Natural killer cell (primary cell): ENCODE results near the gene ACTN4. TPM values are rescaled to one million over a fixed set of nuclear protein-coding genes. Genes with fewer than 3 reads are reported as not detected.

Source experiments
- ATAC-seq, 3 donors: fragments of 150-1000 bp in 2 of 3; fragments of 200-7000 bp in 1 of 3; cut with Tn5 transposase; 1 replicate in 1 of 3; 2 replicates in 2 of 3; pipeline ENCODE4 v1.10.0; 2021; ENCODE audit warnings: mild to moderate bottlenecking in 2 of 3, moderate library complexity in 2 of 3
- DNase-seq, 2 donors: peaks; one replicate each; pipeline versions ENCODE4 v3.0.0 to v3.0.0-alpha.2; 2013 to 2021; ENCODE audit warnings: mixed read lengths in 1 of 2
- H3K27ac ChIP-seq: one replicate; pipeline ENCODE4 v1.5.1; 2013; ENCODE audit warnings: mild to moderate bottlenecking, low read length
- H3K27me3 ChIP-seq: one replicate; pipeline ENCODE4 v1.6.1; 2013; ENCODE audit warnings: low read length; ENCODE audit not compliant: control insufficient read depth, insufficient read depth
- H3K36me3 ChIP-seq: one replicate; pipeline ENCODE4 v1.6.1; 2013; ENCODE audit warnings: low read length; ENCODE audit not compliant: control insufficient read depth, insufficient read depth
- H3K4me1 ChIP-seq: one replicate; pipeline ENCODE4 v1.6.1; 2013; ENCODE audit warnings: low read length; ENCODE audit not compliant: control insufficient read depth, insufficient read depth
- H3K4me3 ChIP-seq: one replicate; pipeline ENCODE4 v1.5.1; 2013; ENCODE audit warnings: low read length
- H3K9me3 ChIP-seq: one replicate; pipeline ENCODE4 v1.6.1; 2013; ENCODE audit warnings: low read length; ENCODE audit not compliant: control insufficient read depth, insufficient read depth
- H3K27ac Mint-ChIP-seq, 2 donors: one replicate each; pipeline ENCODE4 v1.8.0; 2022; ENCODE audit warnings: mild to moderate bottlenecking in 2 of 2, mixed read lengths in 2 of 2, moderate library complexity in 1 of 2
- H3K27me3 Mint-ChIP-seq, 2 donors: one replicate each; pipeline ENCODE4 v1.8.0; 2022; ENCODE audit warnings: low read depth in 2 of 2, mixed read lengths in 2 of 2
- H3K36me3 Mint-ChIP-seq: one replicate; pipeline ENCODE4 v1.8.0; 2022; ENCODE audit warnings: mixed read lengths
- H3K4me1 Mint-ChIP-seq, 2 donors: one replicate each; pipeline ENCODE4 v1.8.0; 2022; ENCODE audit warnings: mixed read lengths in 2 of 2
- H3K4me3 Mint-ChIP-seq: one replicate; pipeline ENCODE4 v1.8.0; 2022; ENCODE audit warnings: mild to moderate bottlenecking, moderate library complexity, mixed read lengths
- H3K9me3 Mint-ChIP-seq, 2 donors: one replicate each; pipeline ENCODE4 v1.8.0; 2022; ENCODE audit warnings: mixed read lengths in 2 of 2
- WGBS: methylation state at CpG from one replicate; pipeline ENCODE4 v1.1.7; 2013; ENCODE audit warnings: missing lambda C conversion rate; ENCODE audit not compliant: insufficient coverage; 5-methylcytosine and 5-hydroxymethylcytosine counted together
- intact Hi-C: fragments of 100-400 bp; cut with micrococcal nuclease; formaldehyde crosslinking; loops from one replicate; pipeline ENCODE4 v1.14.2; 2022
- total RNA-seq, 4 donors: library from RNA; stranded (reverse); fragments of 120-200 nt in 1 of 4; gene quantifications; one replicate each; pipeline versions ENCODE4 v1.2.3 to v1.2.4, GENCODE V29; 2013 to 2022
- TF ChIP-seq, protein P1 (sequence below): fragments of 200-600 bp; IDR thresholded peaks from one replicate; pipeline ENCODE4 v1.8.0; 2022; ENCODE audit warnings: antibody characterized with exemption

ACTN4 gene
- total RNA-seq, 3 donors from 2014 or later (not counting 1 experiment from before 2014, with no cell fraction given), result 443 to 595 (median 541) TPM

DNA sequence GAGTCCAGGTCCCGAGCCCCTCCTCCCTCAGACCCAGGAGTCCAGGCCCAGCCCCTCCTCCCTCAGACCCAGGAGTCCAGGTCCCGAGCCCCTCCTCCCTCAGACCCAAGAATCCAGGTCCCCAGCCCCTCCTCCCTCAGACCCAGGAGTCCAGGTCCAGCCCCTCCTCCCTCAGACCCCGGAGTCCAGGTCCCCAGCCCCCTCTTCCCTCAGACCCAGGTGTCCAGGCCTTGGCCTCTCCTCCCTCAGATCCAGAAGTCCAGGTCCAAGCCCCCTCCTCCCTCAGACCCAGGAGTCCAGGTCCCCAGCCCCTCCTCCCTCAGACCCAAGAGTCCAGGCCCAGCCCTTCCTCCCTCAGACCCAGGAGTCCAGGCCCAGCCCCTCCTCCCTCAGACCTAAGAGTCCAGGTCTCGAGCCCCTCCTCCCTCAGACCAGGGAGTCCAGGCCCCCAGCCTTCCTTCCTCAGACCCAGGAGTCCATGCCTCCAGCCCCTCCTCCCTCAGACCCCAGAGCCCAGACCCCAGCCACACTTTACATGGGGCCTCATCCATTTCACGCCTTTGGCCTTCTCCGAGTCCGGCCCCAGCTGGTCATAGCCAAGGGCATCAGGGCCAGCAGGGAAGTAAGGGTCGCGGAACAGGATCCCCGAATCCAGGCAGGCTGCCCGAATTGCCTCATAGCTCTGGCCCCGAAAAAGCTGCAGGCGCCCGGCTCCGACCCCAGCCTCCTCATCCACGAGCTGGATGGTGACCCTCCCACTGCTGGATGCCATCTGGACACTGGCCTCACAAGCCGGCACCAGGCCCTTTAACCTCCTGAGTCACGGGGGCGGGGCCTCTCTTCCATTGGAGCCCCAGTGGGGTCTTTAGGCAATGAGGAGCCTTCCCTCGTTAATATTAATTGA, 96.2 kb downstream of the ACTN4 start:
- Mint-ChIP-seq H3K9me3 (no peaks in the 10 kb centered on the region), H3K4me3 (no peak overlapping the region), H3K27ac (no peak overlapping the region), H3K4me1 (peaks cover 13 to 28% of the 10 kb centered on the region in 2 donors), H3K27me3 (no peaks in the 10 kb centered on the region), H3K36me3 (no peaks in the 10 kb centered on the region)
- WGBS, result 88% methylated on average over 20 of the region's 20 CpGs
- ATAC-seq, result no peak
- Histone ChIP-seq H3K27me3 (no peaks in the 10 kb centered on the region), H3K36me3 (no peaks in the 10 kb centered on the region), H3K4me3 (no peak overlapping the region), H3K4me1 (peaks cover 16% of the 10 kb centered on the region), H3K9me3 (no peaks in the 10 kb centered on the region), H3K27ac (no peak overlapping the region)
- TF ChIP-seq, protein P1, sequence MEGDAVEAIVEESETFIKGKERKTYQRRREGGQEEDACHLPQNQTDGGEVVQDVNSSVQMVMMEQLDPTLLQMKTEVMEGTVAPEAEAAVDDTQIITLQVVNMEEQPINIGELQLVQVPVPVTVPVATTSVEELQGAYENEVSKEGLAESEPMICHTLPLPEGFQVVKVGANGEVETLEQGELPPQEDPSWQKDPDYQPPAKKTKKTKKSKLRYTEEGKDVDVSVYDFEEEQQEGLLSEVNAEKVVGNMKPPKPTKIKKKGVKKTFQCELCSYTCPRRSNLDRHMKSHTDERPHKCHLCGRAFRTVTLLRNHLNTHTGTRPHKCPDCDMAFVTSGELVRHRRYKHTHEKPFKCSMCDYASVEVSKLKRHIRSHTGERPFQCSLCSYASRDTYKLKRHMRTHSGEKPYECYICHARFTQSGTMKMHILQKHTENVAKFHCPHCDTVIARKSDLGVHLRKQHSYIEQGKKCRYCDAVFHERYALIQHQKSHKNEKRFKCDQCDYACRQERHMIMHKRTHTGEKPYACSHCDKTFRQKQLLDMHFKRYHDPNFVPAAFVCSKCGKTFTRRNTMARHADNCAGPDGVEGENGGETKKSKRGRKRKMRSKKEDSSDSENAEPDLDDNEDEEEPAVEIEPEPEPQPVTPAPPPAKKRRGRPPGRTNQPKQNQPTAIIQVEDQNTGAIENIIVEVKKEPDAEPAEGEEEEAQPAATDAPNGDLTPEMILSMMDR, result no peak
- intact Hi-C loops, result no loop called here
- no peak for DNase-seq

DNA sequence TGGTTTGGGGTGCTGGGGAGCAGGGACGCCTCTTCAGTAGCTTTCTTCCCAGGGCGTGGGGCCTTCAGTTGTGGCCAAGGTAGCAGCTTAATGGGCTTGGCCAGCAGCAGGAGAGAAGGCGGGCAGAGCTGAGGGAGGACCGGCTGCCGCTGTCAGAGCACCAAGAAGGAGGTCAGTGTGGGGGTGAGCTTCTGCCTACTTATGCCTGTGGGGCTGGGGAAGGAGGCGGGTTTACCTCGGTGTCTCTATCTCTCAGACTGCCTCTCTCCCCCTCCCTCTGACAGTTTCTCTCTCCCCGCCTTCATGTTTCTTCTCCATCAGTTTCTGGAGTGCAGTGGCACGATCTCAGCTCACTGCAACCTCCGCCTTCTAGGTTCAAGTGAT, 96.8 kb downstream of the ACTN4 start, which contains the start of gene CAPN12:
TSS of gene CAPN12 (minus strand) at position 177 of the 384 bp plus-strand sequence. CDS start 309 bp downstream, outside the sequence.
- no peak for DNase-seq
- Histone ChIP-seq H3K36me3 (no peaks in the 10 kb centered on the region), H3K9me3 (no peaks in the 10 kb centered on the region), H3K27ac (no peak within 1 kb of the TSS), H3K27me3 (no peaks in the 10 kb centered on the region), H3K4me3 (no peak within 1 kb of the TSS), H3K4me1 (peaks cover 10% of the 10 kb centered on the region)
- Mint-ChIP-seq H3K27ac (peak within 1 kb of the TSS in 1 of 2 donors; percentile 71), H3K4me1 (peaks cover 6 to 21% of the 10 kb centered on the region in 2 donors), H3K9me3 (no peaks in the 10 kb centered on the region), H3K36me3 (no peaks in the 10 kb centered on the region), H3K27me3 (no peaks in the 10 kb centered on the region), H3K4me3 (no peak within 1 kb of the TSS)
- TF ChIP-seq, protein P1, result no peak
- 86% methylated on average over 10 of the region's 10 CpGs for WGBS
- intact Hi-C loops, result no loop called here
- no peak for ATAC-seq

DNA sequence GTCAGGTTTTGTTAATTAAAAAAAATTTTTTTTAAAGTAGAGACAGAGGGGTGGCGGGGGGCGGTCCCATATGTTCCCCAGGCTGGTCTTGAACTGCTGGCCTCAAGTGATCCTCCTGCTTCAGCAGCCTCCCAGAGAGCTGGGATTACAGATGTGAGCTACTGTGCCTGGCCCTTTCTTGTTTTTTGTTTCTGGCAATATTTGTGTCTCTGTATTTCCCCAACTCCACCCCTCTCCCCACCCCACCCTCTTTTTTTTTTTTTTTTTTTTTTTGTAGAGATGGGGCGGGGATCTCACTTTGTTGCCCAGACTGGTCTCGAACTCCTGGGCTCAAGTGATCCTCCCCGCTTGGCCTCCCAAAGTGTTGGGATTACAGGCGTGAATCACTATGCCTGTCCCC, 97.4 kb downstream of the ACTN4 start:
- 77% methylated on average over 6 of the region's 6 CpGs for WGBS
- no peaks in the 10 kb centered on the region for H3K27me3 ChIP-seq
- H3K36me3 ChIP-seq, result no peaks in the 10 kb centered on the region
- no peak overlapping the region for H3K27ac ChIP-seq
- Mint-ChIP-seq H3K36me3 (no peaks in the 10 kb centered on the region), H3K4me1 (peaks cover under 1 to 15% of the 10 kb centered on the region in 2 donors), H3K4me3 (no peak overlapping the region), H3K27ac (peak overlapping the region in 1 of 2 donors; percentile 71), H3K9me3 (no peaks in the 10 kb centered on the region), H3K27me3 (no peaks in the 10 kb centered on the region)
- no peak overlapping the region for H3K4me3 ChIP-seq
- intact Hi-C loops, result no loop called here
- ATAC-seq (no peak), DNase-seq (no peak)
- H3K9me3 ChIP-seq, result no peaks in the 10 kb centered on the region
- TF ChIP-seq, protein P1, result no peak
- H3K4me1 ChIP-seq, result peaks cover 4% of the 10 kb centered on the region
